Measurements from ENCODE around the gene TMEM252.

Gene TMEM252

GRCh38 chr9:68497629-68498028 is 43.1 kb downstream of the TMEM252 start:
- no peaks in the 10 kb centered on the region for H3K36me3 ChIP-seq (ENCODE audit: insufficient read depth, low read length)
- H3K4me3 ChIP-seq (ENCODE audit: low read depth, low read length): no peak overlapping the region
- H2AFZ ChIP-seq (ENCODE audit: low read length, unreplicated experiment): no peak overlapping the region
- H3K27me3 ChIP-seq (ENCODE audit: insufficient read depth, low read length): no peaks in the 10 kb centered on the region; the same call in 1 of the 2 replicates
- H3K79me2 ChIP-seq (ENCODE audit: control insufficient read depth, insufficient read depth, low read length, unreplicated experiment): no peaks in the 10 kb centered on the region
- H3K27ac ChIP-seq (ENCODE audit: low read depth, low read length): no peak overlapping the region
- H3K4me1 ChIP-seq (ENCODE audit: control insufficient read depth, insufficient read depth, low read length, unreplicated experiment): no peaks in the 10 kb centered on the region

DNA sequence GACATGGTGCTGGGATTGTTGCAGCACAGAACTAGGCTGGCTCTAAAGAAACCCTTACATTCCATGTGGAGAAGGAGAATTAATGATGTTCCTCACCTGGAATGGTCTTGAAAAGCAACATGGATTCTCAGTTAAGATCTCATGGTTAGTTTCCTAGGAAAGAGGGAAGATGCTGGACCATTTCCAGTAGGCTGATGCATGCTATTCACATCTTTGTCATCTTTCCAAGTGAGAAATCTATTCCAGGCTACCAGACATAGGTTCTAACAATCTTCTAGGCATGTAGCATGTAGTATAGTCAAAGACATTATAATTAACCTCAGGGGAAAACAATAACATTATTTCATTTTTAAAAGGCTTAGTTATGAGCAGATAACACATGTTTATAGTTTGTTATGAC is 44.3 kb downstream of the TMEM252 start:
- H3K79me2 ChIP-seq (ENCODE audit: control insufficient read depth, insufficient read depth, low read length, unreplicated experiment): no peaks in the 10 kb centered on the region
- H3K4me3 ChIP-seq (ENCODE audit: low read depth, low read length): no peak overlapping the region
- H3K36me3 ChIP-seq (ENCODE audit: insufficient read depth, low read length): no peaks in the 10 kb centered on the region
- H2AFZ ChIP-seq (ENCODE audit: low read length, unreplicated experiment): no peak overlapping the region
- no peaks in the 10 kb centered on the region; the same call in 1 of the 2 replicates for H3K27me3 ChIP-seq (ENCODE audit: insufficient read depth, low read length)
- H3K27ac ChIP-seq (ENCODE audit: low read depth, low read length): no peak overlapping the region
- no peaks in the 10 kb centered on the region for H3K4me1 ChIP-seq (ENCODE audit: control insufficient read depth, insufficient read depth, low read length, unreplicated experiment)

DNA sequence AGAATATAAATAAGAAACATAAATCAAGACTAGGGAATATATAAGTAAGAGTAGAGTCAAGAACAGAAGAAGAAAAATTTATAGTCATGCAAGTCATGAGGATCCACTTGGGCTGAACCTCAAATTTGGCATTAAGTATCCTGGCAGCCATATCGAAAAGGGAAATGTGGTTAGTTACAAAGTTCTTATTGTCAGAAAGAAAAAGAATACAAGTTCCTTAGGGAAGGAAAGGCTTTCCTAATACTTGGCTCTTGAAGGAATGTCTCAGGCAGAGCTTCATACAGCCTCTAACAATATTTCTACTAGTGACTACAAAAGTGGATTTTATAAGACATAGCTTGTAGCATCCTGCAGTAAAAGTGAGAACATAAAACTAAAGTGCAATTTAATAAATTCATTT is 45.4 kb downstream of the TMEM252 start:
- no peaks in the 10 kb centered on the region for H3K36me3 ChIP-seq (ENCODE audit: insufficient read depth, low read length)
- no peak overlapping the region for H3K27ac ChIP-seq (ENCODE audit: low read depth, low read length)
- no peak overlapping the region for H3K4me3 ChIP-seq (ENCODE audit: low read depth, low read length)
- no peaks in the 10 kb centered on the region for H3K79me2 ChIP-seq (ENCODE audit: control insufficient read depth, insufficient read depth, low read length, unreplicated experiment)
- H3K27me3 ChIP-seq (ENCODE audit: insufficient read depth, low read length): no peaks in the 10 kb centered on the region; the same call in 1 of the 2 replicates
- H2AFZ ChIP-seq (ENCODE audit: low read length, unreplicated experiment): no peak overlapping the region
- no peaks in the 10 kb centered on the region for H3K4me1 ChIP-seq (ENCODE audit: control insufficient read depth, insufficient read depth, low read length, unreplicated experiment)

DNA sequence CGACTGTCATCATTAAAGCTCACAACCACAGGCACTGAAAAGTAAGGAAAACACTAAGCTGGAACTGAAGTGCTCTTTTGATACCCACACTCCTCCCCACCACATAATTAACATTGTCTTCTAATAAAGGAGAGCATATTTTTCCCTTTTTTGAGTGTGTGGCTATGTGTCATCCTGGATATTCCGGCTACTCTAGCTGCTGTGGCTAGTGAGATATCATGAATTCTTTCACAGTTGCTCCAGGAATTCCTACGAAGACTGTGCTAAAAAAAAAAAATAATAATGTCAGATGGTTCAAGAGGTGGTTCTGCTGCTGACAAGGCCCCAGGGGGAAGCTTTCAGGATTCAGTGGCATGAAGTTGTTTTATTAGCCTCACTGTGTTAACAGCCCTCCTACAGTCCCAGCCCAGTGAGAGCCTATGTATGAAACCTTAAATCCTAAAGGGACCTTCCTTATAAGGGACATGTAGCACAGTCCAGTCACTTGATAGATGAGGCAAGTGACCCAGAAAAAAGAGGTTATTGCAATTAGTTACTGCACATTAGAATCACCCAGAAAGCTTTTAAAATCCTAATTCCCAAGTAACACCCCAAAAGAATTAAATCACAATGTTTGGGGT is 46.6 kb downstream of the TMEM252 start:
- no peaks in the 10 kb centered on the region for H3K36me3 ChIP-seq (ENCODE audit: insufficient read depth, low read length)
- no peak overlapping the region for H3K4me3 ChIP-seq (ENCODE audit: low read depth, low read length)
- H3K79me2 ChIP-seq (ENCODE audit: control insufficient read depth, insufficient read depth, low read length, unreplicated experiment): no peaks in the 10 kb centered on the region
- H3K4me1 ChIP-seq (ENCODE audit: control insufficient read depth, insufficient read depth, low read length, unreplicated experiment): no peaks in the 10 kb centered on the region
- no peaks in the 10 kb centered on the region; the same call in 1 of the 2 replicates for H3K27me3 ChIP-seq (ENCODE audit: insufficient read depth, low read length)
- H2AFZ ChIP-seq (ENCODE audit: low read length, unreplicated experiment): no peak overlapping the region
- H3K27ac ChIP-seq (ENCODE audit: low read depth, low read length): no peak overlapping the region

DNA sequence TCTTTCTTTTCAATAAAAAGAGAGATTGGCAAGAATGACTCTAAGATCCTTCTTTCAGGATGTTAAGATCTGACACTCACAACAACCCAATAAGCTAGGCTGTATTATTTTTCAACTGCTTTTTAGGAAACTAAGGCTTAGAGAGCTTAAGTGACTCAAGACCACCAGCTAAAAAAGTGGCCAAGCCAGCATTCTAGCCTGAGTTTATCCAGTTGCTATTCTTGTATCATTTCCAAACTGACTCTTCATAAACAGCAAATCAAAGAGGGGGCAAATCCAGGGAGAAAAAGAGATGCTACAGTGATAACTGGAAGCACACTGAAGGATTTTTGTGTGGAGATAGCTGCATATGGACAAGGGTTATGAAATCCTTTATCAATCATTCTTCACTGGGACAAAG is 47.1 kb downstream of the TMEM252 start:
- Histone ChIP-seq H3K4me3 (ENCODE audit: low read depth, low read length) (no peak overlapping the region), H3K27me3 (ENCODE audit: insufficient read depth, low read length) (no peaks in the 10 kb centered on the region; the same call in 1 of the 2 replicates), H2AFZ (ENCODE audit: low read length, unreplicated experiment) (no peak overlapping the region), H3K27ac (ENCODE audit: low read depth, low read length) (no peak overlapping the region), H3K4me1 (ENCODE audit: control insufficient read depth, insufficient read depth, low read length, unreplicated experiment) (no peaks in the 10 kb centered on the region), H3K79me2 (ENCODE audit: control insufficient read depth, insufficient read depth, low read length, unreplicated experiment) (no peaks in the 10 kb centered on the region), H3K36me3 (ENCODE audit: insufficient read depth, low read length) (no peaks in the 10 kb centered on the region)

DNA sequence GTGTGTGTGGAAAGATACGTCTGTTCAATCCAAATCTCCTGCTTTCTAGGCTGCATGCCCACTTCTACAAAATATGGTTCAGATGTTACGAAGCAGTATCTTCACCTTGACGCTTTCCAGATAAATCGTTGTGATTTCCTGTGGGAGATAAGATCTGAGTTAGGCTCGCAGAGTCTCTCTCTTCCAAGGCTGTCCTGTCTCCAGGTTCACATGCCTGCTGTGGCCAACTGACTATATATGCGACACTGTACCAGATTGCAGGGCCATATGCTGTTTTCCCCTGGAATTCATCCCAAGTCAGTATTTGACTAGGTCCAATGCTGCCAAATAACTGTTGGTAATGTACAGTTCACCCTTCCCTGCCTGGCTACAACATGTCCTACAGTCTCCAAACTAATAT is 47.9 kb downstream of the TMEM252 start:
- no peak overlapping the region for H3K27ac ChIP-seq (ENCODE audit: low read depth, low read length)
- no peaks in the 10 kb centered on the region for H3K4me1 ChIP-seq (ENCODE audit: control insufficient read depth, insufficient read depth, low read length, unreplicated experiment)
- H3K4me3 ChIP-seq (ENCODE audit: low read depth, low read length): no peak overlapping the region
- H3K36me3 ChIP-seq (ENCODE audit: insufficient read depth, low read length): no peaks in the 10 kb centered on the region
- H2AFZ ChIP-seq (ENCODE audit: low read length, unreplicated experiment): no peak overlapping the region
- no peaks in the 10 kb centered on the region; the same call in 1 of the 2 replicates for H3K27me3 ChIP-seq (ENCODE audit: insufficient read depth, low read length)
- no peaks in the 10 kb centered on the region for H3K79me2 ChIP-seq (ENCODE audit: control insufficient read depth, insufficient read depth, low read length, unreplicated experiment)

GRCh38 chr9:68489646-68490045 is 51.0 kb downstream of the TMEM252 start:
- Histone ChIP-seq H3K27ac (ENCODE audit: low read depth, low read length) (no peak overlapping the region), H3K79me2 (ENCODE audit: control insufficient read depth, insufficient read depth, low read length, unreplicated experiment) (no peaks in the 10 kb centered on the region), H3K4me3 (ENCODE audit: low read depth, low read length) (no peak overlapping the region), H3K27me3 (ENCODE audit: insufficient read depth, low read length) (no peaks in the 10 kb centered on the region; the same call in 1 of the 2 replicates), H2AFZ (ENCODE audit: low read length, unreplicated experiment) (no peak overlapping the region), H3K36me3 (ENCODE audit: insufficient read depth, low read length) (no peaks in the 10 kb centered on the region), H3K4me1 (ENCODE audit: control insufficient read depth, insufficient read depth, low read length, unreplicated experiment) (no peaks in the 10 kb centered on the region)

DNA sequence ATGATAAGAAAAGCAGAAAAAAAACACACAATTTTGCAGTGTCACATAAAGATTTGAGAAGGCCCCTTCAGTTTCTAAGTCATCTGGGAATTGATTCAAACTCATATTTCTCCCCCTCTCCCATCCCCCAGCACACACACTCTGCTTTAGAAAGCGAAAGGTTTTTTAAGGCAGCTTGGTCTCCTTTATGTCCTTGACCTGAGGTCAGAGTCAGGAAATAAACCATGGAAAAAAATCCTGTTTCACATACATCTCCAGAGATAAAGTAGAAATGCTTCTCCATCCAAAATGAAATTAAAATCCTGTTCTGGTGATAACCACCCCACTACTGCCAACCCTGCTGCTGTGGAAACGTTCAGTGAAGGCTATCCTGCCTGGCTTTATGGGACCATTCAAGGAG is 52.6 kb downstream of the TMEM252 start:
- Histone ChIP-seq H3K79me2 (ENCODE audit: control insufficient read depth, insufficient read depth, low read length, unreplicated experiment) (no peaks in the 10 kb centered on the region), H3K36me3 (ENCODE audit: insufficient read depth, low read length) (no peaks in the 10 kb centered on the region), H3K4me3 (ENCODE audit: low read depth, low read length) (no peak overlapping the region), H3K4me1 (ENCODE audit: control insufficient read depth, insufficient read depth, low read length, unreplicated experiment) (no peaks in the 10 kb centered on the region), H2AFZ (ENCODE audit: low read length, unreplicated experiment) (no peak overlapping the region), H3K27me3 (ENCODE audit: insufficient read depth, low read length) (no peaks in the 10 kb centered on the region), H3K27ac (ENCODE audit: low read depth, low read length) (no peak overlapping the region)

All from ACC112 (cell line).